ENCODE data around the gene FMNL2.
"Not testable (repeated sequence)": the region's sequence is repeated elsewhere in the genome, so short reads cannot be mapped to it uniquely, and the experiment has no call there.

FMNL2 gene

DNA sequence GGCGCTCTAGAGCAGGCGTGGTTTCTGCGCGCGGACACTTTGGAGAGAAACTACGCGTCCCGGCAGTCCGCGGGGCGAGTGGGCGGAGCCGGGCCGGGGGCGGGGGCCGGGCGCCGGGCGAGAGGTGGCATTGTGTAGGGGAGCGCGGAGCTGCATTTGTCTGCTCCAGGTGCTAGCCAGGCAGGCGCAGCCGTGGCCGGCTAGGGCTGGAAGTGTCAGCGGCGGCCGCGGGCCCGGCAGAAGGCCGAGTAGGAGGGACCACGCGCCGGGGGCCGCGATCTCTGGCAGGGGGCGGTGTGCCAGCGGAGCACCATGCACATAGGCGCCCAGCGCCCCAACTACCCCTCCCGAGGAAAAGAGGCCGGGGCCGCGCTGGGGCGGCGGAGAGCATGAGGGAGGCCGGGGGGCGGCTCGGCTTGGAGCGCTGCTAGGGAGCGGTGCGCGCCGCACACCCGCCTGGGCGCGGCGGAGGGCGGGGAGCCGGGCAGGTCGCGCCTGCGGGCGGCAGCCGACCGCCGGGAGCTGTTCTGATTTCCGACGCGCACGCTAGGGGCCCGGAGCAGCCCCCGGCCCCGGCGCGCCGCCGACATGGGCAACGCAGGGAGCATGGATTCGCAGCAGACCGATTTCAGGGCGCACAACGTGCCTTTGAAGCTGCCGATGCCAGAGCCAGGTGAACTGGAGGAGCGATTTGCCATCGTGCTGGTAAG lies at the start of gene FMNL2:
FMNL2 (plus strand) TSS at position 159 of the 710 bp plus-strand sequence.
- DNase-seq (ENCODE audit: low read depth), result no peak

DNA sequence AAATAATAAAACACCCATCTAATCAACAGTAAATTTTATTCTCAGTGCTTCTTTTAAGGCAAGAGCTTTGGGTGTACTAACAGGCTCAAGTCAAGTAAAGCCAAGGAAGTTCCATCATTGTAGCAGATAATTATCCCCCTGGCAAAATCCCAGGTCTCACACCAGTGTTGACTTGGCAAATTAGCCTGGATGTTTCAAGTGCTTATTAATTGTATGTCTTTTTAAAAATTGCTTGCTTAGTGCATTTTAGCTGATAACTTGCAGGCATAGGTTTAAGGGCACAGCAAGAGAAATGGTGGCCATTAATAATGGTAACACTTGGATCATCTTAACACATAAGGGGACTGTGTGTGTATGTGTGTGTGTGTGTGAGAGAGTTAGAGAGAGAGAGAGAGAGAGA lies 42.0 kb upstream of the FMNL2 start:
- DNase-seq (ENCODE audit: low read depth), result no peak

DNA sequence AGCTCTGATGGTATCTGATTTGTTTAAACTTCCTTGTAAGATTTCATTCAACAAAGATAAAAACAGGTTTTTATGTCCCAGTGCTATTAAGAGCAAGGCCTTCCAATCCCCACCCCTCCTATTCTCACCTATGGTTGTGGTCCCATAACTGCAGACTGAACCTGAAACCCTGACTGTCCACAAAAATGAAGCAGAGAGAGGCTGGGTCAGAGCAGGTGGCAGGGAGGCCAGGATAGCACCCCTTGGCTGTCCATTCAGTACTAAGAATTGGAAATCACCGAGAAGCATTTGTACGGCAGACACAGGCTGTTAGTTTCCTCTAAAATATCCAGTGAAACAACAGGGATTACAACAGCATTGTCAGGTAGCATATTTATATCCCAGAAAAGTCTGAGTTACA lies 37.3 kb upstream of the FMNL2 start:
- DNase-seq (ENCODE audit: low read depth), result no peak

DNA sequence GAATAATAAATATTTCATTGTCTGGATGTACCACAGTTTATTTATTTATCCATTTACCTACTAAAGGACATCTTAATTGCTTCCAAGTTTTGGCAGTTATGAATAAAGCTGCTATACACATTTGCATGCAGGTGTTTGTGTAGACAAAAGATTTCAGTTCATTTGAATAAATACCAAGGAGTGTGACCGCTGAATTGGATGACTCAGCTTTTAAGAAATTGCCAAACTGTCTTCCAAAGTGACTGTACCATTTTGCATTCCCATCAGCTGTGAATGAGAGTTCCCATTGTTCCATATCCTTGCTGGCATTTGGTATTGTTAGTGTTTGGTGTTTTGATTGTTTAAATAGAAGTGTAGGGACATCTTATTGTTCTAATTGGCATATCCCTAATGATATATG lies 36.2 kb upstream of the FMNL2 start:
- no peak for DNase-seq (ENCODE audit: low read depth)

DNA sequence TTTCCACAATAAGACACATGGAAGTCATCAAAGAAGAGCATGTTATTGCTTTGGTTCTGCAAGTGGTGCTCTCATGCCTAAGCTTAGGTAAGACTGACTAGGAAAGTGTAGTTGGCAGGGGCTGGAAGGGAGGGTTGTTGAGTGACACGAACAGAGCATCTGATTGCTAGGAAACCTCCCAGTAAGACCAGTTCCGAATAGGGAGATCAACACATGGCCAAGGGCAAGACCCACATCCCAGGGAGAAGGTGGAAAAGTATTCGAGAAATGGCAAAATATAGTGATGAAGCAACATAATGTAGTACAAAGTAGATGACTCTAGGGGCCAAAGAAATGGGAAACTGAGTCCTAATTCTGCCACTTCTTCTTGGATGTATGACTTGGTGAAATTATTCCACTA lies 33.8 kb upstream of the FMNL2 start:
- no peak for DNase-seq (ENCODE audit: low read depth)

DNA sequence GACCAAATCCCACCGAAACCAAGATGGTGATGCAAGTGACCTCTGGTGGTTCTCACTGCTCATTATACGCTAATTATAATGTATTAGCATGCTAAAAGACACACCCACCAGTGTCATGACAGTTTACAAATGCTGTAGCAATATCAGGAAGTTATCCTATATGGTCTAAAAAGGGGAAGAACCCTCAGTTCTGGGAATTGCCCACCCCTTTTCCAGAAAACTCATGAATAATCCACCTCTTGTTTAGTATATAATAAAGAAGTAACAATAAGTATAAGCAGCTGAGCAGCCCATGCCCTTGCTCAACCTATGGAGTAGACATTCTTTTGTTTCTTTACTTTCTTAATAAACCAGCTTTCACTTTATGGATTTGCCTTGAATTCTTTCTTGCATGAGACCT lies 31.0 kb upstream of the FMNL2 start:
- DNase-seq (ENCODE audit: low read depth), result no peak

DNA sequence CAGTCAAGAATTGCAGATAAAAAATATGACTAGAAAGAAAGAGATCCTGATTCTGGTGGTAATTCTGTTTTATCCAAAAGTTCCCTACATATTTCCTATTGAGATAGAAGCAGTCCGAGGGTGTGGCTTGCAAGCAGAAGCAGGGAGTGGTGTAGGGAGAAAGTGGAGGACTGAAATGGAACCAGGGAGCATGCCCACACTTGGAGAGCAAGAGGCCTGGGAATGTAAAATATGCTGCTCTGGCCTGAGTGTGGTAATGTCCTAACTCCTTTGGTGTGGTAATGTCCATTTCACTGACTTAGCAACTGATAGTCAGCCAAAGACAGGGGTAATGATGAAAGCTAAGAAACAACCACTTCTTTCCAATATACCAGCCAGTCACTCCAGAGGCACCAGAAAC lies 30.1 kb upstream of the FMNL2 start:
- no peak for DNase-seq (ENCODE audit: low read depth)

DNA sequence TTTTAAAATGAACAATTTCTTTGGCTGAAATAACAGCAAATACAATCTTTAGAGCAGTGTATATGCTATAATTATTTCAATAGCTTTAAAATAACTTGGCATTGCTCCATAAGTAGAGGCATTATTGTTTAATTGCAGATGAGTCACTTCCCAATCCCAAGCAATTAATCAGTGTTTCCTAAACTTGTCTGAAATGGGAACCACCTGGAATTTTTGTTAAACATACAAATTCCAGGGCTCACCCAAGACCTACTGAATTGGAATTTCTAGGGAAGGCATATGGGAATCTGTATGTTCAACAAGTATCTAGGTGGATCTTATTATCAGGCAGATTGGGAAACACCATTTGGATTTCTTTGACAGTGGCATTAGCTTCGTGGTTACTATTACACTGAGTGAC lies 27.1 kb upstream of the FMNL2 start:
- DNase-seq (ENCODE audit: low read depth), result no peak

DNA sequence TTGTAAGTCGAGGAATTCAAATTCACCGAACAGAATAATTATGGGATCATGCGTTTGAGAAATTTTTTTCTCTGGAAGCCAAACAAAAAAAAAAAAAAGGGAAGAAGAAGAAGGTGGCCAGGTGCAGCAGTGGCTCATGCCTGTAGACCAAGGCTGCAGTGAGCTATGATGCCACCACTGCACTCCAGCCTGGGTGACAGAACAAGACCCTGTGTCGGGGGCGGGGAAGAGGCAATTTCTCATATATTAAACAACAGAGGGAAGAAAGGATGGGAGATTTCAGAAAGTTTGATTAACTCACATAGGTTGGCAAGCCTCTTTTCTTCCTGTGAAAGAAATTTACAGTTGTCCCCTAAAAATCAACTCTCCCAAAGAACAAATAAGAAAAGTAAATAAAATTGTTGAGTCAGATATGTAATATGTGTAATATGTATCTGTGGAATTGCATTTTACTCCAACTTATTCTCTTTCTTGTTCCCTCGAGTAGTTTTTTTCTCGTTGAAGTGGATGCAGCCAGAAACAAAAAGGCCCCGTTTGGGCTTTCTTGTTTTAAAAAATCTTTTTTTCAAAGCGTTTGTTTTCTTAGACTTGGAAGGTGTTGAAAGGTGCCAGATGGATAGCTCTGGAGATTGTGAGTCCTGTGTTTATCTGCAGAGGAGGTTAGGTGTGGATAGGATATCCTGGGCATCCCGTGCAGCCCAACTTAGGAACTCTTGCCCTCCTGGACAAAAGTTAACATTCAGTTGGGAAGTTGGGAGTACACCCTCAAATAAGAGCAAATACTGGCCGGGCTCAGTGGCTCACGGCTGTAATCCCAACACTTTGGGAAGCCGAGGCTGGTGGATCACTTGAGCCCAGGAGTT lies 25.4 kb upstream of the FMNL2 start:
- no peak for DNase-seq (ENCODE audit: low read depth)

DNA sequence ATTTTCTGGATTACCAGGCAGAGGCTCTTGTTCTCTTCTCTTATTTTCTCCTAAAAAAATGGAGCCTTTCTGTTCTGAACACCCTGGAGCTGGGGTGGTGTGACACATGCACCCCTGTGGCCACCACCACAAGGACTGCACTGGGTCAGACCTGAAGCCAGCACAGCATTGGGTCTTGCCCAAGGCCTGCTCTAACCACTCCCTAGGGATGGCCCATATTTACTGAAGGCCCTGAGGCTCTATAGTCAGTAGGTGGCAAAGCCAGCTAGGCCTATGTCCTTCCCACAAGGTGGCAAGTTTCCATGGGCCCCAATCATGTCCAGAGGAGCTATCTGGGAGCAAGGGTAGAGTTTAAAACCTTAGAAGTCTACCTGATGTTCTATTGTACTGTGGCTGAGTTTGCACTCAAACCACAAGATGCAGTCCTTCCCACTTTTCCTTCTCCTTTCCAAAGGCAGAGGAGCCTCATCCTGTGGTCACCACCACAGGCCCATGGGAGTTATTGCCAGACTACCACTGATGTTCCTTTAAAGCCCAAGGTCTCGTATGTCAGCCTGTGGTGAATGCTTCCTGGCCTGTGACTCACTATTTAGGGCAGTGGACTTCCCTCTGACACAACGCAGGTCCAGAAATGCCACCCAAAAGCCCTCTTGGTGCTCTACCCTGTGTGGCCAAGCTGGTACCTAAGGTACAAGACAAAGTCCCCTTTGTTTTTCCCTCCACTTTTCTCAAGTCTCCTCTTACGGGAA lies 15.0 kb upstream of the FMNL2 start:
- no peak for DNase-seq (ENCODE audit: low read depth)

DNA sequence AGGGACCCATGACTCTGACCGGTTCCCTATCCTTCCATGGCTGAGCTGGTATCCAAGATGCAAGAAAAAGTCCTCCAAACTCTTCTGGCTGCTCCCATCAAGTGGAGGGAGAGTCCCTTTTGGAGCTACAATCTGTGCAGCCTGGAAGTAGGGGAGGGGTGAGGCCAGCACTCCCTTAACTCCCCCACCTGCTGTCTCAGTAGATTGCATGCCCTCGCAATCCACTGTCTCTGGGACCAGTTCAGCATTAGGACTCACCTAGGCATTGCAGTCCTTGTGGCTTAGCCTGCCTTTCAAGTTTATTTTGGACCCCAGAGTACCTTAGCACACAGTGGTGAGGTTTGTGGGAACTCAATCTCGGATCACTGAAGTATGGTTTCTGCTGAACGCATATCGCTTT lies 14.2 kb upstream of the FMNL2 start:
- DNase-seq (ENCODE audit: low read depth), result no peak

DNA sequence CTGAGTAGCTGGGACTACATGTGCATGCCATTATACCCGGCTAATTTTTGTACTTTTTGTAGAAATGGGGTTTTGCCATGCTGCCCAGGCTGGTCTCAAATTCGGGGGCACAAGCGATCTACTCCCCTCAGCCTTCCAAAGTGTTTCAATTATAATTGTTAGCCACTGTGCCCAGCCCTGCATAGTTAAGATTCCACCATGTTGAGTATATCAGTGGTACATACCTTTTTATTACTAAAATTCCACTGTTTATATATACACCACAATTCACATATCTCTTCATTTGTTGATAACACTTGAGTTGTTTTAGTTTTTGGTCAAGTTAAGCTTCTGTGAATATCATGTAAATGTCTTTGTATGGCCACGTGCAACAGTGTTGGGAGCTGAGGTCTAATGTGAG lies 12.8 kb upstream of the FMNL2 start:
- DNase-seq (ENCODE audit: low read depth), result no peak

DNA sequence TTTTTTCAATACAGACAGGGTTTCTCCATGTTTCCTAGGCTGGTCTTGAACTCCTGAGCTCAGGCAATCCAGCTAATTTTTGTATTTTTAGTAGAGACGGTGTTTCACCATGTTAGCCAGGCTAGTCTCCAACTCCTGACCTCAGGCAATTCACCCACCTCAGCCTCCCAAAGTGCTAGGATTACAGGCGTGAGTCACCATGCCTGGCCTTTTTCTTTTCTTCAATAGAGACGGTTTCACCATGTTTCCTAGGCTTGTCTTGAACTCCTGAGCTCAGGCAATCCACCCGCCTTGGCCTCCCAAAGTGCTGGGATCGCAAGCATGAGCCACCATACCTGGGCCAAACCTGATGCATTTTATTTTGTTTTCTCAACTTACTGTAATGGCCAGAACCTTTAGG lies 9.8 kb upstream of the FMNL2 start:
- DNase-seq (ENCODE audit: low read depth), result not testable (repeated sequence)

DNA sequence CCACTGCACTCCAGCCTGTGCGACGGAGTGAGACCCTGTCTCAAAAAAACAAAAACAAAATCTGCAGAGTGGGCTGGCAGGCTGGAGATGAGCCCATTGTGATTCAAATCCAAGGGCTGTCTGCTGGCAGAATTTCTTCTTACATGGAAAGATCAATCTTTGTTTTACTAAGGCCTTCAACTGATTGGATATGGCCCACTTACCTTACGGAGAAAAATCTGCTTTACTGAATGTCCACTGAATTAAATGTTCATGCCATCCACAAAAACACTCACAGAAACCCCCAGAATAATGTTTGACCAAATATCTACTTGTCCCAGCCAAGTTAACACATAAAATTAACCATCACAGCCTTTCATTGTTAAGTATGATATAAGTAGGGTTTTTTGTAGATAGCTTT lies 8.3 kb upstream of the FMNL2 start:
- no peak for DNase-seq (ENCODE audit: low read depth)

DNA sequence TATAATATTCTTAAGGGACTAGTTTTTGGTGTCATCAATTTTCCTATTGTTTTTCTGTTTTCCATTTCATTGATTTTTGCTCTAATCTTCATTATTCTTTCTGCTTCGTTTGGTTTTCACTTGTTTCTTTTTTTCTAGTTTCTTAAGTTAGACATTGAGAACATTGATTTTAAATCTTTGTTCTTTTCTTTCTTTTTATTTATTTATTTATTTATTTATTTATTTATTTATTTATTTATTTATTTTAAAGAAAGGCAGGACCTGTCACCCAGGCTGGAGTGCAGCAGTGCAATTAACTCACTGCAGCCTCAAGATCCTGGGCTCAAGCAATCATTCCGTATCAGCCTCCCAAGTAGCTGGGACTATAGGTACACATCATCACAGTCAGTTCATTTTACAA lies 7.0 kb upstream of the FMNL2 start:
- no peak for DNase-seq (ENCODE audit: low read depth)

DNA sequence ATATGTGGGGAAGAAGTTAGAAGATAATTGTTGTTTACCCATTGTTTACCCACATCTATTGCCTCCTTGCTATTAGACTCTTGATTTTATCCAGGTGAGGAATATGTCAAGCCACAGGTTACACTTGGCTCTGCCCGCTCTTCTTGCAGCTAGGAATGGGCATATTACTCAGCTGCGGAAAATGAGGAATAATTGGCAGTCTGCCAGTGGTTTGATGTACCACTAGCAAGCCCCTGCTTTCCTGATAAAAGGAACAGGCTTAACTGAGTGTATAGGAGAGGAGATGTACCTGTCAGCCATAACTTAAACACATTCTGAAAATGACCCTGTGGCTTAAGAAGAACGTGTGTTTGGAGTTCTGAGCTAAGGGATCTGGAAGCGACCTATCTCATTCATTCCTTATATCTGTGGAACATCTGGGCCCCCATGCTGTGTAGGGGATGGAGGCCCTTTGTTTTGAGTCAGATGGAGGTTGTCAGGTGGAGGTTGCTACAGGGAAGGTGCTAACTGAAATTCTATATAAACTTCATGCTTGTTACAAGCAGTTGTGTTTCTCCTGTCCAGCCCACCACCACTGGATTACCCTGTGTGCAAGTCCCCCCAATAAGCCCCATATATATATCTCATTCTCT lies 4.6 kb upstream of the FMNL2 start:
- DNase-seq (ENCODE audit: low read depth), result no peak

DNA sequence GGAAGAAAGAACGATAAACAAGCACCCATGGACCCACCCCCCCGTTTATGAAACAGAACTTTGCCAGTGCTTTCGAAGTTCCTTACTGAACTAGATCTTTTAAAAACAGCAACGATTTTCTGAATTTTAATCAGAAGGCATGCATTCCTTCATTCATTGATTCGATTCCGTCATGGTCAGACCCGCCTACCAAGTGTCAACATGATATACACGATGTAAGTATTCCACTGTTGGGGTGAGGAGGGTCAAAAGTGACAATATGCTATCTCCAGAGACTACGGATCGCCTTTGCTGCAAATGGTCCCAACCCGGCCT lies 316 bp upstream of the FMNL2 start:
- DNase-seq (ENCODE audit: low read depth), result no peak

DNA sequence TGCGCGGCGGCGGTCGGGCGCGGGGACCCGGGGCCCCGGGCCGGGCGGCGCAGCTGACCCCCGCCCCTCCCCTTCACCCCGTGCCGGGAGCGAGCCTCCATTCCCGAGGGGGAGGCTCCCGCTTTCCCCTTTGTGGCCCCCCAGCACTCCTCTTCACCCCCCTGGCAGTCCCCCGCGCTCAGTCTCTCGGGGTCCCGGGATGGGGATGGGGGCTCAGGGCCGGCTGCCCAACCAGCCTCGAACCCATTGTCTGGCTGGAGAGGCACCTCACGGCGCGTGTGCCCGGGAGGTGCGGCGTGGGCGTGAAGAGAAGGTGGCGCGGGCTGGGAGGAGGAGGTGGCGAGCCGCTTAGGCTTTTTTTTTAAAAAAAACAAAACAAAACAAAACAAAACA lies 748 bp downstream of the FMNL2 start:
- no peak for DNase-seq (ENCODE audit: low read depth)

DNA sequence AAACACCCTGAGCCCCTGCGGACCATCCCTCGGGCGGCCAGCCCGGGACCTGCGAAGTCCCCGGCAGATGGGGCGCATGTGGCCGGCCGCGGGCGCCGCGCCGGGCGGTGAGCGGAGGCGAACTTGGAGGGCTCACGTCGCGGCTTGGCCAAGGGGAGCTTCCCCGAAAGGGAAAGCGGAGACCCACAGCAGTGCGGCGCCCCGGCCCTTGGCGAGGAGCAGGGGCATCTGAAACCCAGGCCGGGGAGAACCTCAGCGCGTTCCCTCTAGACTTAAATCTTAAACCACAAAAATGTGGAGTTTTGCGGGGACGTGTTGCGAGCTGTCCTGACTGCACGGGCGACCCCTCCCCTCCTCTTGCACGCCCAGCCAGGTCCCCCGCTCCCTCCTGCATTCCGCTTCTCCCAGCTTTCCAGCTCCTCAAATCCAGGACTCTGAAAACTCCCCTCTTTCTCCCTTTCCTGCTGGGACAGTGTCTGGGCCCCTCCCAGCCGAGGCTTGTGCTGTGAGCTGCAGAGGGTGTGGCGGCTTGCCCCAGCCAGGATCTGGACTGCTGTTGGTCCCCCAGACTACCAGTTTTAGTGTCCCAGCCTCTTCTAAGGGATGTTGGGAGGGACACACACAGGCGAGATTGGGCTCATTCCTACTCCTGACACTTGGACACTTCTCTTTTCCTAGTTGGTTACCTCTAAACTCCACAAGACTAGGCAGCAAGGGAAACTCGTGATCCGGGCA lies 1.3 kb downstream of the FMNL2 start:
- DNase-seq (ENCODE audit: low read depth), result no peak

DNA sequence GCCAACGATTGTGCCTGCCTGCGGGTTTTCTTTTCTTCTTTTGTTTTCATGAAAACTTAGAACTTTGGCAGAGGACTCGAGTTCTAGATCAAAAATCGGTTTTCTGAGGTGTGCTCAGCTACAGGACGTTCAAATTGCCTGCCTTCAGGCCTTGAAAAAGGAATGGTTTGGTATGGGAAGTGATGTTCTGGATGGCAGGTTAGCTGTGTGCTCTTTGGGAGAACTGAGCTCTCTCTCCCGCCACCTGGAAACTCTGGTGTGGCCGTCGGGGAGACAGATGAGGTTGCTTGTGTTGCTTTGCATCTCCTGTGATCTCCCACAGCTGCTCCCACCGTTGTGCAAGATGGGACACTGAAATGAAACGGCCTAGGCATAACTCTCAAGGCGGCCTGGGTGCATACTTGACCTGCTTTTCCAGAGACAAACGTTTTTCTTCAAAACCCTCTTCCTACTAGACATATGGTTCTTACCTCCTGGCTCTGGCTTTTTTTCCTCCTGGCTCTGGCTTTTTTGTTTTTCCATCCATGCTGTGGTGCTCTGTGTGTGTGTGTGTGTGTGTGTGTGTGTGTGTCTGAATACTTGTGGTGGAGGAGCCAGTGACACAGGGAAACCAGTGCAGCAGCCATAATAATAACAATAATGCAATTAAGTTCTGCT lies 2.0 kb downstream of the FMNL2 start:
- no peak for DNase-seq (ENCODE audit: low read depth)

DNA sequence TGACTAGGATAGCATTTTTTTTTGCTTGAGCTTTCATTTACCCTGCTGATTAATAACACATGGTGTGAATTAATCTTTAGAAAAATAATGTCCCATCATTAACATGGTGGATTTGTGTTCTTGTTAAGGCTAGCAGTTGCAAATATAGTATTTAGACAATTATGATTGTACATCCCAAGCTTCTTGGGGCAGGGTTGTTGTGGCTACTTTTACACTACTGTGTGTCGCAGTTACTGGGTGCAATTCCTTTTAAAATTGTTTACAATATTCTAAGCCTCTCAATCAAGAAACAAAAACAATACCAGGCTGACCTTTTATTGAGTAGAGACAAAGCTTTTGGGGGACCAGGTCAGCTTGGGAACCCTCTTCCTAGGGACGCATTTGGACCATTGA lies 2.5 kb downstream of the FMNL2 start:
- no peak for DNase-seq (ENCODE audit: low read depth)

Data from activated T-cell treated with anti-CD3 and anti-CD28 coated beads for 1 hour (primary cell).